HG03520 (cell line): ENCODE data around the gene PIN4.
"Not testable (repeated sequence)": the region's sequence is repeated elsewhere in the genome, so short reads cannot be mapped to it uniquely, and the experiment has no call there.

ENCODE experiments used
- ATAC-seq: cut with Tn5 transposase; IDR thresholded peaks from one replicate; pipeline ENCODE4 v1.9.1; 2021; ENCODE audit warnings: mild to moderate bottlenecking, moderate library complexity; ENCODE audit not compliant: unreplicated experiment

Gene PIN4

DNA sequence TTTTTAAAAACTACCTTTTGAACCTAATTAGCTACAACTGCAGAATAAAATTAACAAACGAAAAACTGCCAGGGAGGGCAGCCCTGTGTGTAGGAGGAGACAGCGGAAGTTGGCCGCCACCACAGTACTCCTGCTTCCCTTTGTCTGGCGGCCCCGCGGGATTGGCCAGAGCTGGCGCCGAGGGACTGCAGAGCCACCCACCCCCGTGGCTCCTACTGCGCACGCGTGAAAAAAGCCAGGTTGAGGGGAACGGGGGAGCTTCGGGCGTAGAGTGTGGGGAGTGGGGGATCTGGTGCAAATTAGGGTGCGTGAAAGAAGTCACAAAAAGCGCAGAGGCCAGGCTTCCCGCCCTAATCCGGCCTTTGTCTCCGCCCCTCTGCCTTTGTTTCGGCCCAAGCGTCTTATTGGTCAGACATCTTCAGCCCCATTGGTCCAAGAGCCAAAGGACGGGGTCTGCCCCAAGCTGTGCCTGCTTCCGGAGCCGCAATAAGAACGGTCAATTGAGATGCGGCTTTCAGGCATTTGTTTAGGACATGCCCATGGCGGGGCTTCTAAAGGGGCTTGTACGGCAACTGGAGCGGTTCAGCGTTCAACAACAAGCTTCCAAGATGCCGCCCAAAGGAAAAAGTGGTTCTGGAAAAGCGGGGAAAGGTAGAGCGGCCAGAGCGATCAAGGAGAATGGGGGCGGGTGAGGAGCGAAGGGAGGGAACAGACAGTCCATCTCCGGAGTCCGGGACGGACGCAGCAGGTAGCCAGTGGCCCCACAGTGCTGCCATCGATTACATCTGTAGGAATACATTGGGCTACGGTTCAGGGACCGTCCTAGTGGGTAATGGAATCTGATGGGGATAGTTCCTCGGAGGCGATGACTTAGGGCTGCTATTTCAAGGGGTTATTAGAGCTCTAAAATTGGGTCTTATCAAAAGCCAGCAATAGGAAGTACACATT is at the start of gene PIN4:
TSS of gene PIN4 (plus strand) at position 580 of the 948 bp plus-strand sequence. CDS start at position 609, 29 bp downstream.
- ATAC-seq = peak; percentile 86

DNA sequence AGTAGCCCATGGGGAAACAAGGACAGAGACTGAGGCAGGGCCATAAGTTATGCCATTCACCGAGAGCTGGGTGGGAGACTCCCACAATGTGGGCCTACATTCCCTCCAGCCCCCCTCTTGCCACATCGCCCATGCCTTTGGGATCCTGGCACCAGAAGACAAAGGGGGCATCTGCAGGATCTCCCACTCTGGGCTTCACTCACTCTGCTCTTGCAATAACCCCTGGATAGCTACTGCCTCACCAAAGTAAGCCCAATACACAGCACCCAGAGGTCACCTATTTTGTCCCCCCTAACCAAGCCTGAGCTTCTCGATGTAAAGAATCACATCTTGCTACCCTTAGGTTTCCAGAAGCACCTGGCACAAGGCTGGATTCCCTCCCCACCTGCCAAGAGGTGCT is 49.1 kb upstream of the PIN4 start:
- ATAC-seq = no peak

DNA sequence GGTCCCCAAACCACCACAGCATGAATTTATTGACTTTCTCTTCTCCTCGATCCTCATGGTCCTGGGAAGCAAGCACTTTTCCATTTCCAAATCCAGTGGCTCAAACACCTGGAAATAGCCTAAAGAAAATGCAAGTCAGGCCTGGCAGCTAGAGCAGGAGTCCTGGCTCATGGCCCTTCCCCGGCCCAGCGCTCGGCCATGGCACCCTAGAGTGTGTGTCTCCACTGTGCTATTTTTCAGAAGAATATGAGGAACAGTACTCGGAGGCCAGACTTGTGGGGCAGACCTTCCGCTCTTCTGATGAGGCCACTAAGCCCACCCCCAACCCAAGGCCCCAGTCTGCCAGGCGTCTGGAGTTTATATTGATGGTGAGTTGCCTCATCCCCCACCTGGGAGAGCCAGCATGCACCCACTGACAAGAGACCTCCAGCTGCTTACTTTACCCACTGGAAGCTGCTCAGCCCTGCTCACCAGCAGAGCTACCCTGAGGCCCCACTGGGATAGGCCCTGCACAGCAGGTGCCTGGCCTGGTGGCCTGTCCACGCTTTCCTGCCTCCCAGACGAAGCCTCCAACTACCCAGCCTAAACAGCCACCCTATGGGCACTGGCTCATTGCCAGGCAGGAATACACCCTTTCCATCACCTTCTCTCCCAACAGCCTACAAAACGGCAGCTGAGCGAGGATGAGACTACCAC is 47.6 kb upstream of the PIN4 start:
- ATAC-seq = no peak

DNA sequence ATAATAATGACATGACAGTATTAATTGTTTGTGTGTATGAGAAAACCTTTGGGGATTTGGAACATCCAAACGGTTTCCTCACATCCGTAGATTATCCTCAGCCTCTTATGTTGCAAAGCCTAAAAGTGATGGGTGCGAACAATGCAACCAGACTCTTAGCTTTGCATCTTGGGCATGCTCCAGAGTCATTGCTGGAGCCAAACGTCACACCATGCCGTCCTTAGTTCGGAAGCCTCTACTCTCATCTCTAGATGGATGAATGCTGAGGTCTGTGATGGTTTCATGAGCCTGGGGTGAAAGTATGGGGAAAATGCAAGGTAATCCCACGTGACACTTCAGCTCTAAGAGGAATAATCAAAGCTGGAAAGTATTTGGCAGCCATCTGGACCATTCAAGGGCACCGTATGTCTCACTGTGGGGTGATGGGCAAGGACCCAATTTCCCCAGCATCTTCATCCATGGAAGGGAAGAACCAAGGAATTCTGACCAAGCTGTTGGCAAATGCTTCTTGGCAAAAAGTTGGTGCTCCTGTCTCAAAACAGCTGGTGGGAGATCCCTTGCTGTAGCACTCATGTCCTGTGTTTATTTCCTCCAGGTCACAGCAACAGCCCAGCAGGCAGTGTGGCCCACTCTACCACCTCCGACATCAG is 43.6 kb upstream of the PIN4 start:
- no peak for ATAC-seq

DNA sequence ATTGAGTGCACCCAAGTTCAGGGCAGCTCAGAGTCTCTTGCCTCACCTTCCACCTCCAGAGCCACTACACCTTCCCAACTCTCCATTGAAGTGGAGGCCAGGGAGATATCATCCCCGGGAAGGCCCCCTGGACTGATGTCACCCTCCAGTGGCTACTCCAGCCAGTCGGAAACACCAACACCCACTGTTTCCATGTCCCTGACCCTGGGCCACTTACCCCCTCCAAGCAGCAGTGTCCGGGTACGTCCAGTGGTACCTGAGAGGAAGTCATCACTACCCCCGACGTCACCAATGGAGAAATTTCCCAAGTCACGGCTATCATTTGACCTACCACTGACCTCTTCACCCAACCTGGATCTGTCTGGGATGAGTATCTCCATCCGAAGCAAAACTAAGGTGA is 42.0 kb upstream of the PIN4 start:
- no peak for ATAC-seq

DNA sequence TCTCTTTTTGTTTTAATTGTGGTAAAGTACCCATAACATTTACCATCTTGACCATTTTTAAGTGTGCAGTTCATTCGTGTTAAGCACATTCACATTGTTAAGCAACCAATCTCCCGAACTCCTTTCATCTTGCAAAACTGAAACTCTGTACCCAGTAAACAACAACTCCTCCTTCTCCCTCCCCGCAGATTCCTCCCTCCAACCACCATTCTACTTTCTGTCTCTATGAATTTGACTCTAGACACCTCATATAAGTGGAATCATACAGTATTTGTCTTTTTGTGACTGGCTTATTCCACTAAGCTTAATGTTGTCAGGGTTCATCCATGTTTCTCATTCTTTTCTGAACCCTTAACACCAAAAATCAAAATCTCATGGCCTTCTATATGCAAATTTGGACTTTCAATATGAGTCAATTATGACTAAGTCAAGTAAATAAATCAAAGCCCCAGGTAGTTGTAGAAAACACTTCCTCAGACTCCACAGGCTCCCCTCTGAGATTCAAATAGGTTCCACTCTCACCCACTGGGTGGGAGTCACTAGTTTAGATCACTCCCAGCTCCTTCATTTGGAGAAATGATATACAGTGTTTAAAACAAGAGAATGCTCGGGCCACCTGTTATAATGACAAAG is 40.1 kb upstream of the PIN4 start:
- ATAC-seq = peak; percentile 68

DNA sequence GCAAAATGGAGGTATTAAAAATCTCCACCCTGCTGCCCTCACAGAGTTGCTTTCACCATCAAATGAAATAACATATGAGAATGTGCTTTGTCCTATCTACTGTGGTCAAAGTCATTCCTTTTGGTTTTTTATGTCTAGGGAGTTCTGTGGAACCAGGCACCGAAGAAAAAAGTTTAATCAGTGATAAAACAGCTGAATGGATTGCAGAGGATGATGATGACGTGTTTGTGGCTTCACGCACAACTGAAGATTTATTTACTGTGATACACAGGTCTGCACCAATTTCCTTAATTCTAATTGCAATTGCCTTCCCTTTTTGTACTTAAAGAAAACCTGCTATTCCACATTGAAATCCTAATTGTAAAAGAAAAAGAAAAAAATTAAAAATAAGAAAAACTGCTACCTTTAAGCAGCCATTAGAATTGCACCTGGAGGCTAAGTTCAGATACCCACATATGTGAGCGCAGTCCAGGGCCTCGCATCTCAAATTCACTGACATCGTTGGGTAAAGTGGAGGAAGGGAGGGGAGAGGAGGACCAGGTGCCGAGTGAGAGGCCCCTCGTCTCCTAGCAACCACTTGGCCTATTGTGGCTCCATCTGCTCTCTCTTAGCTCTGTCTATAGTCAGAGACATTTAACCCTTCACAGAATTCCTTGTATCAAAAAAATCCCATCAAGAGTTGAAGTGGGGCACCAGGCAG is 39.3 kb upstream of the PIN4 start:
- no peak for ATAC-seq

DNA sequence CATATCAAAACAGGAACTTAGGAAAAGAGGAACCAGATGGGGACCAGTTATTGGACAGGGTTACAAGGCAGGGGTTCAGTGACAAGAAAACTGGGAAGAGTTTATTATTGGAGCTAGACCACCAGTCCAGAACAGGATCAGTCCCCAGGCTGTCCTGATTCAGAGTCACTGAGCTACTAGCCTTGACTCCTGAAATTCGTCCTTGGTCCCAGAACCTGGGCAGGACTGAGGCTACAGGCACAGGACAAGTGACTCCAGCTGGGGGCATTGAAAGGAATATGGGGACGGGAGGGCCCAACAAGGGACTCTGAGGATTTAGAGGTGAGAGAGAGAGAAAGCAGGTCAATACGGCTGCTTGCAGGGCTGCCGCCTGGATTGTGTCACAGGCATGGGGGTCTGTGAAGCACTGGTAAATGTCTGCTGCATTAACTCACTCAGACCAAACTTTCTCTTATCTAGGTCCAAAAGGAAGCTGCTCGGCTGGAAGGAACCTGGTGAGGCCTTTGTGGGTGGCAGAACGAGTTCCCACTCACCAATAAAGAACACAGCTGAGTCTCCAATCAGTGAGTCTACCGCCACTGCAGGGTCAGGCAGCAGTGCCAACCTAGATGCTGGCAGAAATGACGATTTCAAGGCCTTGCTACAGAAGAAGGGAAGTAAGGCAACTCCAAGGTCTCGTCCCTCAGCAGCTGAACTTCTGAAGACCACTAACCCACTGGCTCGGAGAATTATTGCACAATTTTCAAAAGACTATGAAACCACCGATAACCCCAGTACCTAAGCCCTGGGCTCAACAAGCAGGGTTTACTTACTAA is 38.6 kb upstream of the PIN4 start:
- no peak for ATAC-seq

DNA sequence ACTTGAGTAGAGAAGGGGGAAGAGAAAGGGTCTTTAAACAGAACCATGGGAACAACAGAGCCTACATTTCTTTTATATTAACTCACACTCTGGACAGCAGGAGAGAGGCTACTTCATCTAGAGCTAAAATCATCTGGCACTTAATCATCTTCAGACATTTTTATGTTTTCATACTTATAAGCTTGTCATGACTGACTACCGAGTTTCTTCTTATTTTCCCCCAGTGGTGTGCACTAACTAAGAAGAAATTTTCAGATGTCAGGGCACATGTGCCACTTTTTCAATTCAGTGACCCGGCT is 38.0 kb upstream of the PIN4 start:
- ATAC-seq = no peak

DNA sequence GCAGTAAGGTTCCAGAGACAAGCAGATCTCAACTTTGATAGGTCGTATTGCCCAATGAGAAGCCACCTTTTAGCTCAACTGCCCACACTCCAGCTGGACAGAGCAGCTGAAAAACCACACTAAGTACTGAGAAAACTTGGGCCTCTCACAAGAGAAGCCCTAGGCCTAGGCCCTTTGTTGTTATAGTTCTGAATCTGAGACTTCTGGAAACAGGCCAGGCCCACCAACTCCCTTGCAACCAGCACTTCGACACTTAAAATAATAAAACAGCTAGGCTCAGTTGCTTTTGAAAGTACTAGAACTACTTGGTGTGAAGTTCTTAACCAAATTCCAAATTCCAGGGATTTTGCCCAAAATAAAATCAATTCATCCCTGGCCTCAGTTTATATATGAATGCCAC is 36.4 kb upstream of the PIN4 start:
- no peak for ATAC-seq

DNA sequence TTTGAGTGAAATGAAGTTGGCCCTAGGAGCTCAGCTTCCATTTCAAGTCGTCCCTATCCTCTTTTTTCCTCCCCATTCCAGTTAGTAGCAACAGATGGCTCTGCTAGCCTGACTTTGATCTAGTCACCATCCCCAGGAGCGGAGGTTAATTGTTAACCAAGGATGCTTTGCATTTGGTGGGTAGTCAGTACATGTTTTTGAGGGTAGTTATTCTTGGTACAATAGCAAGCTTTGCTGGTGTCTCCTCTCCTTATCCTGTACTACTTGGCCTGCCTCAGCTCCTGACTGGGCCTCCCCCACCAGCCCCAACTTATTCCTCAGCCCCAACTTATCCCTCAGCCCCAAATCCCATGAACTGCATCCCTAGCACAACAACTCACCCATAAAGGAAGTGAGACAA is 35.0 kb upstream of the PIN4 start:
- ATAC-seq = no peak

DNA sequence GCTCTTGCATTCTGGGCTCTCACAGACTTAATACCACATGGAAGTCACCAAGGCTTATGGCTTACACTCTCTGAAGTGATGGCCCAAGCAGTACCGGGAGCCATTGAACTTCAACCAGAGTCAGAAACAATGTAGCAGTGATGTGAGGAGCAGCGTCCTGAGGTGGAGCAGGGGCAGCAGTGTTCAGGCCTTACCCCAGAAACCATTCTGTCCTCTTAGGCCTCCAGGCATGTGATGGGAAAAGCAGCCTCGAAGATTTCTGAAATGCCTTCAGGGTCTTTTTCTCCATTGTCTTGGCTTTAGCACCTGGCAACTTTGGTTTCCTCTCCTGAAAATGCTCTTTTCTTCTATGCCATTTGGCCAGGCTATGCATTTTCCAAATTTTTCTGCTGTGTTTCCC is 22.8 kb upstream of the PIN4 start:
- no peak for ATAC-seq

DNA sequence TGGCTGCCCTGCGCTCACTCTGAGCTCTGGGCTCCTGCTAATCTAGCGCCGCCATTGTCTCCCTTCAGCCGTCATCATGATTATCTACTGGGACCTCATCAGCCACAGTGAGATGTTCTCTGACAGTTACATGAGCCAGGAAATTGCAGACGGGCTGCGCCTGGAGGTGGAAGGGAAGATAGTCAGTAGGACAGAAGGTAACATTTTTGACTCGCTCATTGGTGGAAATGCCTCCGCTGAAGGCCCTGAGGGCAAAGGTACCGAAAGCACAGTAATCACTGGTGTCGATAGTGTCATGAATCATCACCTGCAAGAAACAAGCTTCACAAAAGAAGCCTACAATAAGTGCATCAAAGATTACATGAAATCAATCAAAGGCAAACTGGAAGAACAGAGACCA is 21.8 kb upstream of the PIN4 start:
- no peak for ATAC-seq

DNA sequence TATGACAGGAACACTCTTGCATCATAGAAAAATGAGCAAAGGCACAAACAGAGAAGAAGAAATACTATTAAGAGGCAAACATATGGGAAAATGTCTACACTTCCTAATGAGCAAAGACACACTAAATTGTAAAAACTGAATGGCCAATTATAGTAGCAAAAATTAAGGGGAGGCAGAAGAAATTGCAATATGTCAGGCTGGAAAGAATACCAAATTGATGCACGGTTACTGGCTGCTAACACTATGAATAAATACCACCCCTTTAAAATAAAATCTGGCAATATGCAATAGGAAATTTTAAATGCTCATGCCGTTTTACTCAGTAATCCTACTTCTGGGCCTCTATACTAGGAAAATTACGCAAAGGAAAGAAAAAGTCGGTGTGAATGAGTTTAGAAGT is 16.0 kb upstream of the PIN4 start:
- ATAC-seq = no peak

DNA sequence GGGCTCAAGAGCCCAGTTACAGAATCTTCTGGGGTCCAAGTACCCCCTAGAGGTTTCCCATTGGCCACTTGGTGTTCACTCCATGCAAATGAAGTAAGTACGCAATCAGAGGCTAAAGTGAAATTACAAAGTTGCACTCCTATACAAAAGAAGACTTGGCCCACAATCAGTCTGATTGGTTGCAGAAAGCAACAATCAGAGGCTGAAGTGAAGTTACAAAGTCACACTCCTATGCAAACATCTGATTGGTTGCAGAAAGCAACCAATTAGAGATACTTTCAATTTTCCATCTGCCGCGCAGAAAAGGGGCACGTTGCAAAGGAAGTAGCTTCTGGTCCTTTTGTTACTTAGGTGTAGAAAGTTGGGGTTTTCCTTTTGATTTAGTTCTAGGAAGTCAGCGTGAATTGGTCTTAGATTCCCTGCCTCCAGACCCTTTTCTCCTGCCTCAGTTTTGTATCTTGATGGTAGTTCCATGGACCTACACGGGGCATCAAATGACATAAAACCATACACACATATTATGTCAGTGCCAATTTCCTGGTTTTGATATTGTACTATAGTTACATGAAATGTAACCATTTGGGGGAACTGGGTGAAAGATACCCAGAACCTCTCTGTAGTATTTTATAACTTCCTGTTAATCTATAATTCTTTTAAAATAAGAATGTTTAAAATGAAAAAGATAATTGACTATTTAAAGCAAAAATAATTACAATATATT is 12.4 kb upstream of the PIN4 start:
- ATAC-seq = no peak

DNA sequence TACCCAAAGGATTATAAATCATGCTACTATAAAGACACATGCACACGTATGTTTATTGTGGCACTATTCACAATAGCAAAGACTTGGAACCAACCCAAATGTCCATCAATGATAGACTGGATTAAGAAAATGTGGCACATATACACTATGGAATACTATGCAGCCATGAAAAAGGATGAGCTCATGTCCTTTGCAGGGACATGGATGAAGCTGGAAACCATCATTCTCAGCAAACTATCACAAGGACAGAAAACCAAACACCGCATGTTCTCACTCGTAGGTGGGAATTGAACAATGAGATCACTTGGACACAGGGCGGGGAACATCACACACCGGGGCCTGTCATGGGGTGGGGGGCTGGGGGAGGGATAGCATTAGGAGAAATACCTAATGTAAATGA is 5.3 kb upstream of the PIN4 start:
- not testable (repeated sequence) for ATAC-seq

DNA sequence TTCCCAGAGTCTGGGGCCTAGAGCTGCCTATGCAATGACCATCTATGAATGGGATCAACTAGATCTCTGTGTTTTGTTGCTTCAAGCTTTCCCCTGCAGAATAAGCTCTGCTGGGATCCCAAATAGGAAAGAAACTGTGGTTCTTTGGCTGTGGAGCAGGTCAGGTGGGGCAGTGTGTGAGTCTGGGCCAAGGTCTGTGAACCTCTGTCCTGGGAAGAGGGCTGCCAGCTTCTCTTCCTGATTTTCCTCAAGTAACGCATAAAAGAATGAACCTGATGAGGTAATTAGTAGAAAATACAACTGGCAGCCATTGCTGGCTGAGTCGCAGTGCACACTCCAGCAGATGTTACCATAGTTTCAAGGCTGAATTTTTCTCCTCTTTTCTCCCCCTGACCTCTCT is 4.6 kb upstream of the PIN4 start:
- no peak for ATAC-seq

DNA sequence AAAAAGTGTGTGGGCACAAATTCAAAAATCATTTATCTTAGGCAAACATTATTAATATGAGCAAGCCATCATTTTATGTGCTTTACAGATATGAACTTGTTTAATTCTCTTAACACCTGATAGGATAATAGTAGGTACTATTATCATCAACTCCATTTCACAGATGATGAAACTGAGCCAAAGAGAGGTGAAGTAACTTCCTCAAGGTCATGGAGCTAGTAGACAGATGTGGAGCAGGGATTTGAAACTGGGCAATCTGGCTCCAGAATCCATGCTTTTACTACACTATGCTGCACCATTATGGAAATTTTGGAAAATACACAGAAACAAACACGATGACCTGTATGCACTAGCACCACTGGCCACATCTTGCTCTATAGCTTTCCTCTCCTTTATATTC is 1.0 kb upstream of the PIN4 start:
- no peak for ATAC-seq

DNA sequence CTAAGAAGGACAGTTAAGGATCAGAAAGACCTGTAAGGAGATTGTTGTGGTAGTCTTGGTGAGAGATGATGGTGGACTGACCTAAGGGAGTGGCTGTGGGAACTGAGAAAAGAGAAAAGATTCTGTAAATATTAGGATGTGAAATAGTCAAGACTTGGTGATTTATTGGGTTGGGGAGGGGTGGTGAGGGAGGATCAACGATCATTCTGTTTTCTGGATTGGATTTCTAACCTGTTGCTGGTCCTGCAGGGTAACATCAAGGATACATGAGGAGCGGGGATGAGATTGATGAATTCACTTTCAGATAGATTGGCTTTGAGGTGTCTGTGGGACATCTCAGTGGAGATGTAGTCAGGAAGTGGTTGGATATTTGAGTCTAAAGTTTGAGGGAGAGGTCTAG is 1.4 kb downstream of the PIN4 start:
- ATAC-seq = no peak
